AG04449 (cell line): ENCODE measurements around the gene EXOC4.

Experiments used
- CTCF ChIA-PET: fragments of 350-600 bp; formaldehyde crosslinking; extraction: SDS; loops from one replicate; lab custom pipeline; 2021; ENCODE audit warnings: antibody characterized with exemption; lab: Yijun Ruan, JAX
- POLR2A ChIA-PET: fragments of 400-600, 350-600 bp; formaldehyde crosslinking; extraction: SDS; loops from one replicate; lab custom pipeline; 2020; ENCODE audit warnings: antibody characterized with exemption, inconsistent platforms; lab: Yijun Ruan, JAX
- DNase-seq: peaks from one replicate; pipeline ENCODE4 v3.0.0-alpha.2; 2010; ENCODE audit warnings: low read depth, low spot score
- H3K4me3 ChIP-seq: 2 replicates; pipeline ENCODE4 v1.5.1; 2011; ENCODE audit warnings: low read depth, mild to moderate bottlenecking, control low read depth, low read length
- TF ChIP-seq, protein P1 (sequence below): IDR thresholded peaks from one replicate; pipeline ENCODE4 v1.5.1; 2011; ENCODE audit warnings: mild to moderate bottlenecking, moderate library complexity, low read length, control low read depth, inconsistent platforms; ENCODE audit not compliant: insufficient read depth; ENCODE audit errors: missing control alignments

EXOC4 gene

DNA sequence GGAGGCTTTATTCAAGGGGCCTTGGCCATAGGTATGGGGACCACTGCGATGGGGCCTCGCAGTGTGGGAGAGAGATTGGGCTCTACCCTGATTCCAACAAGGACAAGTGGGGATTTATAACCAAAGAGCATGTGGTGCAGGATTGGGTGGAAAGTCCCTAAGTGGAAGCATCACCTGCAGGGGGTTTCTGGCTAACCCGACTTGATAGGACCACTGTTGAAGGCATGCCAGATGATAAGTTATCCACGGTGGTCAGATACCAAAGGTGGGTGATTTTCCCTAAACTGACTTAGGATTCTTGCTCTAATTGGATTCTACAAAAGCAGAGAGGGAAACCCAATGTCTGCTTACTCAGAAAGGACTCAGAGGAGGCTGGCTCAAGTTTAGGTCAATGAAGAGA, 444.7 kb downstream of the EXOC4 start:
- DNase-seq, result no peak
- ChIA-PET POLR2A (no interaction called here), CTCF (interaction anchor here (1.0 to 1.7 kb wide), 2 partner anchors 9 to 157 kb away, joined by 5 read pairs; no protein-coding TSS in a partner anchor)
- TF ChIP-seq, protein P1, sequence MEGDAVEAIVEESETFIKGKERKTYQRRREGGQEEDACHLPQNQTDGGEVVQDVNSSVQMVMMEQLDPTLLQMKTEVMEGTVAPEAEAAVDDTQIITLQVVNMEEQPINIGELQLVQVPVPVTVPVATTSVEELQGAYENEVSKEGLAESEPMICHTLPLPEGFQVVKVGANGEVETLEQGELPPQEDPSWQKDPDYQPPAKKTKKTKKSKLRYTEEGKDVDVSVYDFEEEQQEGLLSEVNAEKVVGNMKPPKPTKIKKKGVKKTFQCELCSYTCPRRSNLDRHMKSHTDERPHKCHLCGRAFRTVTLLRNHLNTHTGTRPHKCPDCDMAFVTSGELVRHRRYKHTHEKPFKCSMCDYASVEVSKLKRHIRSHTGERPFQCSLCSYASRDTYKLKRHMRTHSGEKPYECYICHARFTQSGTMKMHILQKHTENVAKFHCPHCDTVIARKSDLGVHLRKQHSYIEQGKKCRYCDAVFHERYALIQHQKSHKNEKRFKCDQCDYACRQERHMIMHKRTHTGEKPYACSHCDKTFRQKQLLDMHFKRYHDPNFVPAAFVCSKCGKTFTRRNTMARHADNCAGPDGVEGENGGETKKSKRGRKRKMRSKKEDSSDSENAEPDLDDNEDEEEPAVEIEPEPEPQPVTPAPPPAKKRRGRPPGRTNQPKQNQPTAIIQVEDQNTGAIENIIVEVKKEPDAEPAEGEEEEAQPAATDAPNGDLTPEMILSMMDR, result no peak
- H3K4me3 ChIP-seq, result no peak overlapping the region

DNA sequence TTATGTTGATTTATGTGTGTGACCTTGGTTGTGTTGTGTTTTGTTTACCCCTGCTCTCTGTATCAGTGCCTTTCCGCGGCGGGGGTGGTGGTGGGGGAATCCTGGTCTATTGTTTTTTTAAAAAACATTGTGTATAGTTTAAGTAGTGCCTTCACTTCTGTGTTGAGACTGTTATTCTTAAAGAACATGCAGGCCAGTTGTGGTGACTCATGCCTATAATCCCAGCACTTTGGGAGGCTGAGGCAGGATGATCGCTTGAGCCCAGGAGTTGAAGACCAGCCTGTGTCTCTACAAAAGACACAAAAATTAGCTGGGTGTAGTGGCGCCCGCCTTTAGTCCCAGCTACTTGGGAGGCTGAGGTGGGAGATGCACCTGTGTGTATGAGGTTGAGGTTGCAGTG, 445.2 kb downstream of the EXOC4 start:
- H3K4me3 ChIP-seq, result no peak overlapping the region
- TF ChIP-seq, protein P1, result no peak
- DNase-seq, result no peak
- ChIA-PET POLR2A (no interaction called here), CTCF (interaction anchor here (1.5 to 1.7 kb wide), 2 partner anchors 156 to 263 kb away, joined by 3 to 5 read pairs; no protein-coding TSS in a partner anchor)

- no peak for DNase-seq
- TF ChIP-seq, protein P1, result no peak
- ChIA-PET CTCF (interaction anchor here (1.5 kb wide), 1 partner anchor 265 kb away, joined by 3 read pairs; no protein-coding TSS in a partner anchor), POLR2A (no interaction called here)
- H3K4me3 ChIP-seq, result no peak overlapping the region
Observed at GRCh38 chr7:133699386-133699785, 446.5 kb downstream of the EXOC4 start.

GRCh38 chr7:133702078-133702477, 449.2 kb downstream of the EXOC4 start:
- TF ChIP-seq, protein P1, result no peak
- POLR2A ChIA-PET, result no interaction called here

DNA sequence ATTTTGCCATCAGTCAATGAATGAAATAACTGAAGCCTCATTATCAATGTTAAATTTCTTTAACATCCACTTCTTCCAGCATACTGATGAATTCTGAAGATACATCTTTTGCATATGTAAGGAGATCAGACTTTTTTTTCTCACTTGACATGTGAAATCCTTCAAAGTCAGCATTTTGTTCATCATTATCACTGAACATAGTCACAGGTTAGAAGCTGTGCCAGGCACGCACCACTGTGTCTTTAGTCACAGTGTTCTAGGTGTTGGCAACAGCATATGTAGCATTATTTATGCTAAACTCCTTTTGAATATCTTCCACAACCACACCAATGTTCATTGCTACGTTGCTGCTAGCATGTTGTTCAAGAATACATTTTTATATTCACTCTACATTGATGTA, 450.1 kb downstream of the EXOC4 start:
- H3K4me3 ChIP-seq, result no peak overlapping the region
- DNase-seq, result no peak
- CTCF ChIA-PET, result no interaction called here
- TF ChIP-seq, protein P1, result no peak
- POLR2A ChIA-PET, result no interaction called here

More at GRCh38 chr7:133702078-133702477, 449.2 kb downstream of the EXOC4 start:
- H3K4me3 ChIP-seq, result no peak overlapping the region
- CTCF ChIA-PET, result no interaction called here
- DNase-seq, result no peak

- TF ChIP-seq, protein P1, result no peak
- no peak overlapping the region for H3K4me3 ChIP-seq
- ChIA-PET POLR2A (no interaction called here), CTCF (interaction anchor here (0.9 kb wide), 1 partner anchor 11 kb away, joined by 3 read pairs; no protein-coding TSS in a partner anchor)
- DNase-seq, result peak; percentile 74
Observed at GRCh38 chr7:133703547-133703946, 450.7 kb downstream of the EXOC4 start.
